NCI-H2081 (cell line): ENCODE measurements around the gene SLC5A12.
A peak's percentile ranks its signal among the peaks of the same experiment; 100 is the strongest.

Experiments used
- DNase-seq, 2 experiments: peaks; one replicate each; lab custom pipeline; 2025; lab: John Stamatoyannopoulos, UW

SLC5A12 gene, protein sequence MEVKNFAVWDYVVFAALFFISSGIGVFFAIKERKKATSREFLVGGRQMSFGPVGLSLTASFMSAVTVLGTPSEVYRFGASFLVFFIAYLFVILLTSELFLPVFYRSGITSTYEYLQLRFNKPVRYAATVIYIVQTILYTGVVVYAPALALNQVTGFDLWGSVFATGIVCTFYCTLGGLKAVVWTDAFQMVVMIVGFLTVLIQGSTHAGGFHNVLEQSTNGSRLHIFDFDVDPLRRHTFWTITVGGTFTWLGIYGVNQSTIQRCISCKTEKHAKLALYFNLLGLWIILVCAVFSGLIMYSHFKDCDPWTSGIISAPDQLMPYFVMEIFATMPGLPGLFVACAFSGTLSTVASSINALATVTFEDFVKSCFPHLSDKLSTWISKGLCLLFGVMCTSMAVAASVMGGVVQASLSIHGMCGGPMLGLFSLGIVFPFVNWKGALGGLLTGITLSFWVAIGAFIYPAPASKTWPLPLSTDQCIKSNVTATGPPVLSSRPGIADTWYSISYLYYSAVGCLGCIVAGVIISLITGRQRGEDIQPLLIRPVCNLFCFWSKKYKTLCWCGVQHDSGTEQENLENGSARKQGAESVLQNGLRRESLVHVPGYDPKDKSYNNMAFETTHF

GRCh38 chr11:26721948-26722475 is at the start of gene SLC5A12:
Gene SLC5A12, minus strand, starts transcription at chr11:26722060. Its CDS starts 346 bp downstream, at chr11:26721714.
- DNase-seq, result no peak

- DNase-seq, result no peak
Measured at GRCh38 chr11:26769027-26769426, 47.2 kb upstream of the SLC5A12 start.

GRCh38 chr11:26767060-26767459 is 45.2 kb upstream of the SLC5A12 start:
- no peak for DNase-seq

- no peak for DNase-seq
Measured at GRCh38 chr11:26765323-26765722, 43.5 kb upstream of the SLC5A12 start.

- DNase-seq, result no peak
Measured at GRCh38 chr11:26764825-26765224, 43.0 kb upstream of the SLC5A12 start.

- no peak for DNase-seq
Measured at GRCh38 chr11:26764315-26764714, 42.5 kb upstream of the SLC5A12 start.

DNA sequence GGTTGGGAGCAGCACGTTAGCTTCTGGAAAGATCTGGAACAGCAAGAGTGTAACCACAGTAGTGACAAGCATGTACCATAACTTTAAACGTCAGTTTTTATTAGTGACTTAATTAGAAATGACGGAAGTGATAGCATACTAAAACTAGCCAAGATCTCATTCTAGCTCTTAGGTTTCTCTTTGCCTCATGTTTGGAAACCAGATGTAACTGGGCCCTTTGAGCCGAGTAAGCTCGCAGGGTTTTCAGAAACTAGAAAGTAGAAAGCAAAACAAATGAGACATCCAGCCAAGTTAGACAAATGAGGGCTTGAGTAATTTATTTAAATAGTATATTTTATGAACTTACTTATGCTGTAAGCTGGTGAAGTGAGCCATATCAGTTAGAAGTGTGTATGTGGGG is 40.2 kb upstream of the SLC5A12 start:
- DNase-seq, result no peak

GRCh38 chr11:26761361-26761809 is 39.5 kb upstream of the SLC5A12 start:
- no peak for DNase-seq

DNA sequence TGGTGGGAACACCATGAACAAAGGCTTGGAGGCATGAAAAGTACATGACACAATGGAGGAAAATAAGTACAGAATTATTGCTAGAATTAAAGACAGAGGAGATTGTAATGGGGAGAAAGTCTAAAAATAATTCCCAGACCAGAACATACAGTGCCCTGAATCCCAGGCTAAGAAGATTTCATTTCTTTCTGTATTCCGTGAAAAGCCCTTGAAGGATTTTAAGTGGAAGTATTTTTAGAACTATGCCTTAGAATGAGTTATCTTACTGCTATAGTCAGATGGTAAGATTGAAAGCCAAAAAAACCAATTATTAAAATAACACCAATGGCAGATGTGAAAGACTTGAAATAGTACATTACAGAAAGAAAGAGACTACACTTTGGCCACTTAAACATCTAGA is 36.1 kb upstream of the SLC5A12 start:
- DNase-seq, result no peak

DNA sequence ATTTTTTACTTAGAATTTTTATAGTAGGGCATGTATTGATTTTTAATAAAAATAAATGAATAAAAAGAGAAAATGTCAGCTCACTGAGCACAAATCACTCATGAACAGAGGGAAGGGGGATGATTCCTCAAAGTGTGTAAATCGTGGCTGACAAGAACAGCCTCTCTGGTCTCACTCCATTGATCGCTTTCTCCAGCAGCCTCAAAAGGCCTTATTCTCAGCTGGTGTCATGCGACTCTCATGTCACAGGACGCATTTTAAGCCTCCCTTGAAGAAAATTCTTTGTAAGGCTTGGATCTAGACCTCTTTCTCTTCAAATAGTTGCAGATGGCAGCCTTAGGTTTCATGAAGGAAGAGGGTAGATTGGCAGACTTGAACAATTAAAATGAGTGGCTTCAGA is 33.9 kb upstream of the SLC5A12 start:
- DNase-seq, result no peak

GRCh38 chr11:26753723-26754504 is 32.1 kb upstream of the SLC5A12 start:
- peak; percentile 61 to 63 for DNase-seq

- DNase-seq, result no peak
Measured at GRCh38 chr11:26749927-26750326, 28.1 kb upstream of the SLC5A12 start.

GRCh38 chr11:26743622-26744021 is 21.8 kb upstream of the SLC5A12 start:
- no peak for DNase-seq

GRCh38 chr11:26742966-26743365 is 21.1 kb upstream of the SLC5A12 start:
- DNase-seq, result no peak

GRCh38 chr11:26741036-26741435 is 19.2 kb upstream of the SLC5A12 start:
- peak in 1 of 2 experiments; percentile 24 for DNase-seq

- DNase-seq, result no peak
Measured at GRCh38 chr11:26739366-26740073, 17.7 kb upstream of the SLC5A12 start.

- no peak for DNase-seq
Measured at GRCh38 chr11:26734691-26735090, 12.8 kb upstream of the SLC5A12 start.

GRCh38 chr11:26731084-26731456 is 9.2 kb upstream of the SLC5A12 start:
- DNase-seq, result no peak

- DNase-seq, result no peak
Measured at GRCh38 chr11:26730414-26731083, 8.7 kb upstream of the SLC5A12 start.

- DNase-seq, result no peak
Measured at GRCh38 chr11:26729284-26729683, 7.4 kb upstream of the SLC5A12 start.

DNA sequence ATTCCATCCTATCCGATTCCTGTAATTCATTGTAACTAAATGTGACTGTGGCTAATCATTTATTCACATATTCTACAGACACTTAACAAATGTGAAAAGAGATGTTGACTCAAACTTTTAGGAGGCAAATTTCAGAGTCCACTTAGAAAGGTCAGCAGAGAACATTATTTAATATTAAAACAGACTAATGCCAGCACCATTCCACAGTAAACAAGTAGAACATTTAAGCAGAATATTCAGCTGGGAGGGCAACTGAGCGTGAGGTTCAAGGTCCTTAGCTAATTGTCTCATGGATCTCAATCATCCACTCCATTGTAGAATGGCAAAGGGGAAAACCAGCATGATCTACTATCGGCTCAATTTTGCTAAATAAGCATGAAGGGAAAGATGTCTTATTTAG is 5.1 kb upstream of the SLC5A12 start:
- DNase-seq, result no peak
